Esophagus muscularis mucosa (tissue), 4 donors: ENCODE results near the gene SLC6A18. TPM values are rescaled to one million over a fixed set of nuclear protein-coding genes. Genes with fewer than 3 reads are reported as not detected.

ENCODE experiments used
- DNase-seq: peaks from one replicate; pipeline ENCODE4 v3.0.0-alpha.2; 2017; ENCODE audit errors: extremely low spot score
- H3K27ac ChIP-seq, 4 donors: fragments of 200-600 bp; sonication (generic); replicated peaks in 1 of 4; 1 replicate in 3 of 4; 2 replicates in 1 of 4; pipeline ENCODE4 v1.5.1; 2016 to 2019; ENCODE audit warnings: mild to moderate bottlenecking in 1 of 4
- H3K27me3 ChIP-seq, 4 donors: fragments of 200-600 bp; sonication (generic); one replicate each; pipeline versions ENCODE4 v1.5.1 to v1.6.0; 2016 to 2019
- H3K36me3 ChIP-seq, 4 donors: fragments of 200-600 bp; sonication (generic); one replicate each; pipeline ENCODE4 v1.5.1; 2016 to 2019
- H3K4me1 ChIP-seq, 4 donors: fragments of 200-600 bp; sonication (generic); one replicate each; pipeline ENCODE4 v1.5.1; 2016 to 2019
- H3K4me3 ChIP-seq, 4 donors: fragments of 200-600 bp; sonication (generic); 1 replicate in 2 of 4; 2 replicates in 2 of 4; pipeline ENCODE4 v1.5.1; 2016 to 2019; ENCODE audit warnings: mild to moderate bottlenecking in 4 of 4, moderate library complexity in 1 of 4
- H3K9me3 ChIP-seq, 4 donors: fragments of 200-600 bp; sonication (generic); 1 replicate in 3 of 4; 2 replicates in 1 of 4; pipeline ENCODE4 v1.5.1; 2016 to 2019
- CTCF ChIP-seq, 3 experiments: fragments of 200-600 bp in 2 of 3; fragments of 450-650 bp in 1 of 3; sonication (generic) in 2 of 3; IDR thresholded peaks; one replicate each; pipeline ENCODE4 v1.5.1; 2017 to 2019; ENCODE audit warnings: antibody characterized with exemption in 3 of 3, mild to moderate bottlenecking in 2 of 3, moderate library complexity in 1 of 3
- EP300 ChIP-seq: sonication (generic); formaldehyde crosslinking; IDR thresholded peaks from one replicate; pipeline ENCODE4 v1.6.1; 2017; ENCODE audit warnings: antibody characterized with exemption
- POLR2A ChIP-seq: fragments of 450-650 bp; IDR thresholded peaks from one replicate; pipeline ENCODE4 v1.6.1; 2017; ENCODE audit warnings: antibody characterized with exemption, moderate library complexity, mild to moderate bottlenecking, low read depth
- POLR2AphosphoS5 ChIP-seq, 2 donors: sonication (generic); formaldehyde crosslinking; IDR thresholded peaks; one replicate each; pipeline ENCODE4 v1.6.1; 2017; ENCODE audit warnings: antibody characterized with exemption in 2 of 2
- WGBS: methylation state at CpG from one replicate; pipeline ENCODE4 v1.1.5; 2018; 5-methylcytosine and 5-hydroxymethylcytosine counted together
- intact Hi-C: fragments of 100-400 bp; cut with DNase I; formaldehyde crosslinking; loops from one replicate; pipeline ENCODE4 v1.15.1; 2023
- total RNA-seq, 4 donors: library from RNA; depleted of rRNA; stranded (reverse); fragments of >200 nt; gene quantifications; one replicate each; pipeline versions ENCODE4 v1.1.0 to v1.2.1, GENCODE V29; 2016

SLC6A18 gene
- total RNA-seq, 4 donors from 2014 or later, result not detected

DNA sequence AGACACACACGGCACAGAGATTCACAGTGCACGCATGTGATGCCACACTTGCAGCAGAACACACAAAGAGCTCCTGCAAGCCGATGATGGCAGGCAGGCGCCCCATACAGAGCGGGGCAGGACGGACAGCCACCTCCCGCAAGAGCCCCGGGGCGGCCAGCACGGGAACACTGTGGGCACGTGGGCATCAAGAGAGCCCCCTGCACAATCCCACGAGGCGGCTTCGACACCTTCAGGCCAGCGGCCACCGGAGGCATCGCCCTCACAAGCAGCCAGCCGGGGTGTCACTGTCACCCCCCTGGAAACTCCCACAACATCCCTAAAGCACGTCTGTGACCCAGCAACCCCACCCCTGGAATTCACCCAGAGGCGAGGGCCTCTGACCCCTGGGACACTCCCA is 51.7 kb downstream of the SLC6A18 start:
- no peaks in the 10 kb centered on the region for H3K27me3 ChIP-seq
- no peak for DNase-seq
- H3K36me3 ChIP-seq, result no peaks in the 10 kb centered on the region
- H3K9me3 ChIP-seq, result peaks cover 0 to 13% (median 4%) of the 10 kb centered on the region in 4 donors
- intact Hi-C loops, result no loop called here
- no peak overlapping the region for H3K4me3 ChIP-seq
- 90% methylated on average over 19 of the region's 20 CpGs for WGBS
- no peak for TF ChIP-seq POLR2AphosphoS5 (IDR thresholded peaks at IDR 0.05)
- TF ChIP-seq EP300, result no peak
- TF ChIP-seq CTCF (IDR thresholded peaks at IDR 0.05), result no peak
- TF ChIP-seq POLR2A, result no peak
- H3K4me1 ChIP-seq, result no peaks in the 10 kb centered on the region
- no peak overlapping the region for H3K27ac ChIP-seq

DNA sequence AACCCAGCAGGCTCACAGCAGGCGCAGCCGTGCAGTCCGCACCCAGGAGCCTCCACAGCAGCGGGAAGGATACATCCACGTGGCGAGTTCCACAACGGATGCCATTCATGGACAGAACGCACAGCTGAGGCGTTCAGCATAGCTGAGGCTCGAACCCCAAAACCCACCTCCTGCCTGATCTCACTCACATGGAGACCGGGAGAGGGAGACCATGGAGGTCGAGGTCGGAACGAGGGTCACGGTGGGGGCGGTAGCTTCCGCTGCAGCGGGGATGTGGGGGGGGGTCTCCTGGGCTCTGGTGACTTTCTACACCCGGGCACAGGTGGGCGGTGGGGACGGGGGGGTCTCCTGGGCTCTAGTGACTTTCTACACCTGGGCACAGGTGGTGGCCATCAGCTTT is 52.1 kb downstream of the SLC6A18 start:
- DNase-seq, result no peak
- peaks cover 0 to 13% (median 4%) of the 10 kb centered on the region in 4 donors for H3K9me3 ChIP-seq
- no peaks in the 10 kb centered on the region for H3K4me1 ChIP-seq
- H3K4me3 ChIP-seq, result no peak overlapping the region
- no peak for TF ChIP-seq POLR2AphosphoS5 (IDR thresholded peaks at IDR 0.05)
- no peak for TF ChIP-seq POLR2A
- no peak for TF ChIP-seq EP300
- no peak for TF ChIP-seq CTCF (IDR thresholded peaks at IDR 0.05)
- intact Hi-C loops, result no loop called here
- 89% methylated on average over 14 of the region's 21 CpGs for whole genome bisulfite sequencing
- no peaks in the 10 kb centered on the region for H3K36me3 ChIP-seq
- no peaks in the 10 kb centered on the region for H3K27me3 ChIP-seq
- H3K27ac ChIP-seq, result no peak overlapping the region

DNA sequence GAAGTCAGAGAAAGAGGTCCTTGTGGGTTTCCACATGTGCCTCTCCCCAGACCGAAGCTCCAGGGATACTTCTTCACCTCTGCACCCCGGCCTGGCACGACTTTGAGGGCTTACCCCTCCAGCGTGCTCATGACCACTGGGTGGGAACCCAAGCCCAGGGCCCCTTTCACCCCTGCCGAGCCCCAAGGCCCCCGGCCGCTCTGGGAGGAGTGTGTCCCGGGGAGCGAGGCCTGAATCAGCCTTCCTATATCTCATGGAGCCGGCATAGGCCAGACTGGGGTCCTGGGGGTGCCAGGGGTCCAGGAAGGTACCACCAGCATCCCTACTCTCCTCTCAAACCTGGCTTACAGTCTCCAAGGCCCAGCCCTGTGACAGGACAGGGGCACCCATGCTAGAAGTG is 52.6 kb downstream of the SLC6A18 start:
- no peaks in the 10 kb centered on the region for H3K27me3 ChIP-seq
- no peaks in the 10 kb centered on the region for H3K4me1 ChIP-seq
- no peak overlapping the region for H3K27ac ChIP-seq
- 94% methylated on average over 9 of the region's 10 CpGs for WGBS
- peaks cover 0 to 13% (median 4%) of the 10 kb centered on the region in 4 donors for H3K9me3 ChIP-seq
- TF ChIP-seq POLR2AphosphoS5 (IDR thresholded peaks at IDR 0.05) (no peak), CTCF (IDR thresholded peaks at IDR 0.05) (no peak), EP300 (no peak), POLR2A (no peak)
- no peak overlapping the region for H3K4me3 ChIP-seq
- no peaks in the 10 kb centered on the region for H3K36me3 ChIP-seq
- intact Hi-C loops, result no loop called here
- no peak for DNase-seq

DNA sequence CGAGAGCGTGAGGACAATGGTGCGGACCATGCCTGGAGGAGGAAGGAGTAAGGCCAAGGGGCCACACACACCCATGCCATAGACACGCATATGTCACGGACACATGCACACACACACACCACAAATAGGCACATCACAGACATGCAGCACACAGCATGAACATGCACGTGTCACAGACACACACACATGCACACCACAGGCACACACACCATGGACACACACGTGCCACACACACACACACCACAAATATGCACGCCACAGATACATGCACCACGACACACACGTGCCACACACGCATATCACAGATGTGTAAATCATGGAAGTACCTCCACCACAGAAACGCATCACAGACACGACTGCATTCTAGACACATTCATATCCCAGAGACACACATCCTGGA is 53.0 kb downstream of the SLC6A18 start:
- Histone ChIP-seq H3K4me1 (no peaks in the 10 kb centered on the region), H3K36me3 (no peaks in the 10 kb centered on the region), H3K9me3 (peaks cover 0 to 13% (median 4%) of the 10 kb centered on the region in 4 donors), H3K27ac (no peak overlapping the region), H3K27me3 (no peaks in the 10 kb centered on the region), H3K4me3 (no peak overlapping the region)
- intact Hi-C loops, result no loop called here
- TF ChIP-seq POLR2AphosphoS5 (IDR thresholded peaks at IDR 0.05) (no peak), EP300 (no peak), POLR2A (no peak), CTCF (IDR thresholded peaks at IDR 0.05) (no peak)
- DNase-seq, result no peak
- WGBS, result 92% methylated on average over 13 of the region's 13 CpGs
